GM12878 (cell line): ENCODE data around the gene FAM234A. TPM values are rescaled to one million over a fixed set of nuclear protein-coding genes. Genes with fewer than 3 reads are reported as not detected.

Experiments
- ATAC-seq: fragments of 200-7000 bp; cut with Tn5 transposase; 3 replicates; pipeline ENCODE4 v1.9.1; 2020; ENCODE audit warnings: mild to moderate bottlenecking, moderate library complexity
- BruUV-seq: library from RNA; stranded (reverse); fragments of 400-500 nt; replicated peaks from 2 replicates; lab custom pipeline; 2021; lab: Mats Ljungman, UMichigan
- CTCF ChIA-PET: fragments of 300-600 bp; sonication (Branson Sonifier 250); formaldehyde crosslinking; extraction: SDS; loops from one replicate; lab custom pipeline; 2021; ENCODE audit warnings: inconsistent platforms; lab: Yijun Ruan, JAX
- POLR2A ChIA-PET: fragments of 350-600 bp; formaldehyde crosslinking; extraction: SDS; loops from one replicate; lab custom pipeline; 2021; ENCODE audit warnings: inconsistent platforms; lab: Charles Lee
- RAD21 ChIA-PET: fragments of 300-600 bp; sonication (Branson Sonifier 250); formaldehyde crosslinking; loops from one replicate; lab custom pipeline; 2023; ENCODE audit warnings: antibody characterized with exemption; ENCODE audit not compliant: unreplicated experiment; lab: Charles Lee
- SMC1A ChIA-PET: fragments of 300-600 bp; sonication (Branson Sonifier 250); formaldehyde crosslinking; loops from one replicate; lab custom pipeline; 2023; ENCODE audit not compliant: unreplicated experiment, uncharacterized antibody; lab: Charles Lee
- DNase-seq: peaks from one replicate; pipeline ENCODE4 v3.0.0-alpha.2; 2011; ENCODE audit warnings: low read depth, low spot score
- FAIRE-seq: peaks from 3 replicates; lab custom pipeline; 2011; peaks lifted over from hg19 to GRCh38; lab: Jason Lieb, UNC
- H2AFZ ChIP-seq: 2 replicates; pipeline ENCODE4 v1.6.0; 2011; ENCODE audit warnings: low read depth, low read length, control low read depth; ENCODE audit not compliant: control insufficient read depth
- H3K27ac ChIP-seq: 2 replicates; pipeline ENCODE4 v1.5.1; 2011; ENCODE audit warnings: control low read depth; ENCODE audit not compliant: control insufficient read depth, insufficient read depth
- H3K27me3 ChIP-seq, 2 experiments: replicated peaks in 1 of 2; 2 replicates each; pipeline versions ENCODE4 v1.6.0 to v1.6.1; 2011; ENCODE audit warnings: low read length in 1 of 2; ENCODE audit not compliant: control insufficient read depth in 2 of 2, insufficient read depth in 2 of 2
- H3K36me3 ChIP-seq, 2 experiments: 2 replicates each; pipeline ENCODE4 v1.5.1; 2011; ENCODE audit warnings: low read length in 1 of 2; ENCODE audit not compliant: control insufficient read depth in 2 of 2, insufficient read depth in 2 of 2
- H3K4me1 ChIP-seq: 2 replicates; pipeline ENCODE4 v1.6.1; 2011; ENCODE audit warnings: mild to moderate bottlenecking, low read length, moderate library complexity, mixed read lengths; ENCODE audit not compliant: control insufficient read depth, insufficient read depth
- H3K4me2 ChIP-seq: 2 replicates; pipeline ENCODE4 v1.6.0; 2011; ENCODE audit warnings: control low read depth; ENCODE audit not compliant: control insufficient read depth, insufficient read depth
- H3K4me3 ChIP-seq: fragments of 200-600 bp; sonication (generic); 2 replicates; pipeline ENCODE4 v1.5.1; 2016
- H3K79me2 ChIP-seq: 2 replicates; pipeline ENCODE4 v1.6.0; 2011; ENCODE audit warnings: low read length; ENCODE audit not compliant: control insufficient read depth, insufficient read depth
- H3K9ac ChIP-seq: 2 replicates; pipeline ENCODE4 v1.8.0; 2011; ENCODE audit warnings: low read length, control low read depth, mixed read lengths; ENCODE audit not compliant: control insufficient read depth, insufficient read depth
- H3K9me3 ChIP-seq: replicated peaks from 3 replicates; pipeline ENCODE4 v1.5.1; 2011; ENCODE audit warnings: mild to moderate bottlenecking, low read length; ENCODE audit not compliant: control insufficient read depth, insufficient read depth
- H4K20me1 ChIP-seq: 2 replicates; pipeline ENCODE4 v1.6.0; 2011; ENCODE audit not compliant: control insufficient read depth, insufficient read depth
- BCL11A ChIP-seq: IDR thresholded peaks from 2 replicates; pipeline ENCODE4 v1.6.1; 2011; ENCODE audit warnings: low read depth, low read length
- HDAC6 ChIP-seq: fragments of 200-600 bp; sonication (generic); IDR thresholded peaks from one replicate; pipeline ENCODE4 v1.8.0; 2017; ENCODE audit warnings: antibody characterized with exemption; ENCODE audit not compliant: unreplicated experiment
- RELA ChIP-seq: fragments of 450-650 bp; IDR thresholded peaks from 2 replicates; pipeline ENCODE4 v1.8.0; 2014; ENCODE audit warnings: borderline replicate concordance; ENCODE audit not compliant: partially characterized antibody
- WGBS: methylation state at CpG from one replicate; pipeline ENCODE4 v1.1.6; 2016; ENCODE audit warnings: low lambda C conversion rate; ENCODE audit not compliant: insufficient replicate concordance, insufficient coverage; ENCODE audit errors: missing lambda C conversion rate; 5-methylcytosine and 5-hydroxymethylcytosine counted together
- in situ Hi-C: fragments of 300-500 bp; cut with MboI; formaldehyde crosslinking; loops from 9 replicates; pipeline ENCODE4 v1.14.3; 2018; ENCODE audit warnings: mixed read lengths
- intact Hi-C: fragments of 100-400 bp; cut with micrococcal nuclease; formaldehyde crosslinking; loops from one replicate; pipeline ENCODE4 v1.14.2; 2022; ENCODE audit not compliant: unreplicated experiment
- polyA plus RNA-seq, 11 experiments: library from polyadenylated mRNA; depleted of rRNA in 4 of 11; unstranded in 6 of 11; stranded (reverse) in 5 of 11; fragments of >200 nt; fragmentation: Nextera tagmentation in 4 of 11; fragmentation: Illumina TruSeq in 1 of 11; extraction: Ambion mirVana in 4 of 11; extraction: Trizol in 1 of 11; gene quantifications; 1 replicate in 1 of 11; 2 replicates in 10 of 11; pipeline versions ENCODE4 v1.2.1 to v1.2.3, GENCODE V29; 2011 to 2016; ENCODE audit warnings: inconsistent platforms in 2 of 11, missing spikeins in 2 of 11, low read depth in 1 of 11
- total RNA-seq, 4 experiments: library from RNA; depleted of rRNA in 3 of 4; stranded (reverse); fragments of >200 nt in 3 of 4; fragmentation: Illumina TruSeq in 1 of 4; extraction: Trizol in 1 of 4; gene quantifications; 2 replicates each; pipeline versions ENCODE4 v1.2.1 to v1.2.3, GENCODE V29; 2013 to 2021
- TF ChIP-seq, protein P1 (sequence below): fragments of 450-650 bp; IDR thresholded peaks from 2 replicates; pipeline ENCODE4 v1.6.1; 2017; ENCODE audit warnings: borderline replicate concordance

FAM234A gene
- total and polyA plus RNA-seq, 10 of the 15 experiments (the other 5 are each of a cell fraction or from before 2014, with no cell fraction given) = 1.6 to 37.6 (median 17.3) TPM

DNA sequence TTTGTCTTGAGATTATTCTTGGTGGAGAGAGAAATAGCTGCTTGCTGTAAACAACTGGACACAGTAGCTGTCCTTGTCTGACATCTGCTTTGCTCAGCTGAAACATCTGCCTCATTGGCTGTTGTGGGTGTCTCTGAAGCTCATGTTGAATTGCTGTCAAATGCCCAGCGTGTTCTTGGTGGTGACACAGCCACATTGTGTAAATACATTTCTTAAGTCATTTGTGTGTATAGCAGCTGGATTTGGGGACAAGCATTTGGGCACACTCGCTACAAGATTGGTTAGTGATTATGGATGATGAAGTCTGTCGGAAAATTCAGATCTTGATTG is 5.3 kb downstream of the FAM234A start:
- 93% methylated on average over 3 of the region's 3 CpGs for WGBS
- BruUV-seq = no TSS peak
- Histone ChIP-seq H3K79me2 (peaks cover 5% of the 10 kb centered on the region), H3K27ac (peak overlapping the region; percentile 5; the same call in 1 of the 2 replicates), H3K4me1 (peaks cover 23% of the 10 kb centered on the region), H4K20me1 (no peaks in the 10 kb centered on the region), H3K4me3 (no peak overlapping the region), H2AFZ (no peak overlapping the region), H3K36me3 (no peaks in the 10 kb centered on the region; a peak in 1 of 4 replicates), H3K27me3 (no peaks in the 10 kb centered on the region), H3K4me2 (peak overlapping the region; percentile 45; the same call in 1 of the 2 replicates), H3K9me3 (no peaks in the 10 kb centered on the region), H3K9ac (no peak overlapping the region)
- SMC1A ChIA-PET = interaction anchor here (0.7 to 2.1 kb wide), 7 partner anchors 9 to 1599 kb away, joined by 3 to 10 read pairs (median 4); partner anchors contain the start of gene LUC7L
- intact Hi-C loops = no loop called here
- DNase-seq (no peak), FAIRE-seq (no peak), ATAC-seq (no peak)
- RAD21 ChIA-PET = interaction anchor here (1.4 kb wide), 1 partner anchor 109 kb away, joined by 5 read pairs; no protein-coding TSS in a partner anchor
- in situ Hi-C loops = no loop called here
- TF ChIP-seq, protein P1, sequence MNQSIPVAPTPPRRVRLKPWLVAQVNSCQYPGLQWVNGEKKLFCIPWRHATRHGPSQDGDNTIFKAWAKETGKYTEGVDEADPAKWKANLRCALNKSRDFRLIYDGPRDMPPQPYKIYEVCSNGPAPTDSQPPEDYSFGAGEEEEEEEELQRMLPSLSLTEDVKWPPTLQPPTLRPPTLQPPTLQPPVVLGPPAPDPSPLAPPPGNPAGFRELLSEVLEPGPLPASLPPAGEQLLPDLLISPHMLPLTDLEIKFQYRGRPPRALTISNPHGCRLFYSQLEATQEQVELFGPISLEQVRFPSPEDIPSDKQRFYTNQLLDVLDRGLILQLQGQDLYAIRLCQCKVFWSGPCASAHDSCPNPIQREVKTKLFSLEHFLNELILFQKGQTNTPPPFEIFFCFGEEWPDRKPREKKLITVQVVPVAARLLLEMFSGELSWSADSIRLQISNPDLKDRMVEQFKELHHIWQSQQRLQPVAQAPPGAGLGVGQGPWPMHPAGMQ = no peak
- POLR2A ChIA-PET = interaction anchor here (0.5 to 2.0 kb wide), 4 partner anchors 11 to 156 kb away, joined by 4 to 11 read pairs (median 8); partner anchors contain the start of gene LUC7L
- CTCF ChIA-PET = interaction anchor here (1.5 to 2.0 kb wide), 2 partner anchors 9 to 12 kb away, joined by 4 to 7 read pairs; no protein-coding TSS in a partner anchor

DNA sequence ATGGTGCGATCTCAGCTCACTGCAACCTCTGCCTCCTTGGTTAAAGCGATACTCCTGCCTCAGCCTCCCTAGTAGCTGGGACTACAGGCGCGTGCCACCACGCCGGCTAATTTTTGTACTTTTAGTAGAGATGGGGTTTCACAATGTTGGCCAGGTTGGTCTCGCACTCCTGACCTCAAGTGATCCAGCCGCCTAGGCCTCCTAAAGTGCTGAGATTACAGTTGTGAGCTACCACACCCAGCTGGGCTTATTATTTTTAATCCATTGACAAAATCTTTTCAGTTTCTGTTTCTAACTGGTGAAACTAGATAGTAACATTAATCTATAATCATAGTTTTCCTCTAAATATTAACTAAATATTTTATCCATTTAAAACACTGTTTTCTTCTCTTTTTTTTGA is 5.9 kb downstream of the FAM234A start:
- Histone ChIP-seq H2AFZ (no peak overlapping the region), H3K27me3 (no peaks in the 10 kb centered on the region), H3K4me3 (no peak overlapping the region), H3K27ac (no peak overlapping the region; the same call in 1 of the 2 replicates), H3K4me1 (peaks cover 23% of the 10 kb centered on the region), H3K36me3 (no peaks in the 10 kb centered on the region; a peak in 1 of 4 replicates), H4K20me1 (no peaks in the 10 kb centered on the region), H3K4me2 (peak overlapping the region; percentile 30; the same call in 1 of the 2 replicates), H3K9ac (no peak overlapping the region), H3K79me2 (peaks cover 1% of the 10 kb centered on the region), H3K9me3 (no peaks in the 10 kb centered on the region)
- DNase-seq (no peak), ATAC-seq (no peak), FAIRE-seq (no peak)
- 93% methylated on average over 8 of the region's 8 CpGs for WGBS
- ChIA-PET SMC1A (interaction anchor here (0.7 to 2.1 kb wide), 4 partner anchors 9 to 29 kb away, joined by 3 to 10 read pairs (median 6); partner anchors contain the start of gene LUC7L), CTCF (interaction anchor here (1.5 to 2.0 kb wide), 2 partner anchors 9 to 13 kb away, joined by 4 to 7 read pairs; no protein-coding TSS in a partner anchor), RAD21 (interaction anchor here (1.4 kb wide), 1 partner anchor 109 kb away, joined by 5 read pairs; no protein-coding TSS in a partner anchor), POLR2A (interaction anchor here (1.6 to 2.0 kb wide), 2 partner anchors 12 to 109 kb away, joined by 10 to 11 read pairs; partner anchors contain the start of gene LUC7L)
- in situ Hi-C loops = no loop called here
- intact Hi-C loops = no loop called here
- BruUV-seq = no TSS peak
- TF ChIP-seq RELA = no peak
- no peak for TF ChIP-seq BCL11A
- TF ChIP-seq HDAC6 = no peak
